H9 (cell line): ENCODE measurements around the gene TPD52L2. TPM values are rescaled to one million over a fixed set of nuclear protein-coding genes. Genes with fewer than 3 reads are reported as not detected.

Experiments
- DNase-seq: peaks from one replicate; pipeline ENCODE4 v3.0.0-alpha.2; 2017
- H2AFZ ChIP-seq: one replicate; pipeline ENCODE4 v1.6.1; 2013; ENCODE audit warnings: mild to moderate bottlenecking, low read length, control low read depth, moderate library complexity
- H2AK5ac ChIP-seq: 2 replicates; pipeline ENCODE4 v1.6.1; 2013; ENCODE audit warnings: low read length, control low read depth, mixed read lengths; ENCODE audit not compliant: insufficient read length
- H2BK120ac ChIP-seq: one replicate; pipeline ENCODE4 v1.6.1; 2013; ENCODE audit warnings: low read depth, mild to moderate bottlenecking, low read length, control low read depth, inconsistent platforms; ENCODE audit not compliant: poor library complexity, severe bottlenecking
- H2BK12ac ChIP-seq: 2 replicates; pipeline ENCODE4 v1.6.1; 2013; ENCODE audit warnings: low read length, control low read depth, mixed read lengths, low read depth; ENCODE audit not compliant: insufficient read length
- H2BK15ac ChIP-seq: 2 replicates; pipeline ENCODE4 v1.6.1; 2013; ENCODE audit warnings: low read depth, low read length, control low read depth
- H2BK20ac ChIP-seq: one replicate; pipeline ENCODE4 v1.6.1; 2013; ENCODE audit warnings: low read depth, mild to moderate bottlenecking, low read length, control low read depth, inconsistent platforms; ENCODE audit not compliant: poor library complexity, severe bottlenecking
- H2BK5ac ChIP-seq: 2 replicates; pipeline ENCODE4 v1.6.1; 2013; ENCODE audit warnings: low read length, control low read depth, mixed read lengths; ENCODE audit not compliant: insufficient read length
- H3K14ac ChIP-seq: 2 replicates; pipeline ENCODE4 v1.6.1; 2013; ENCODE audit warnings: low read length, control low read depth; ENCODE audit not compliant: insufficient read depth
- H3K18ac ChIP-seq: 2 replicates; pipeline ENCODE4 v1.6.1; 2013; ENCODE audit warnings: low read depth, mild to moderate bottlenecking, mixed read lengths, low read length, control low read depth; ENCODE audit not compliant: insufficient read length
- H3K23ac ChIP-seq: 2 replicates; pipeline ENCODE4 v1.6.1; 2013; ENCODE audit warnings: low read length, control low read depth, mixed read lengths, low read depth; ENCODE audit not compliant: insufficient read length
- H3K23me2 ChIP-seq: 2 replicates; pipeline ENCODE4 v1.6.1; 2013; ENCODE audit warnings: low read depth, mild to moderate bottlenecking, mixed read lengths, low read length, control low read depth; ENCODE audit not compliant: insufficient read length, poor library complexity, severe bottlenecking
- H3K27ac ChIP-seq: 2 replicates; pipeline ENCODE4 v1.5.1; 2013; ENCODE audit warnings: low read length, control low read depth, mixed read lengths, low read depth; ENCODE audit not compliant: insufficient read length
- H3K27me3 ChIP-seq: 2 replicates; pipeline ENCODE4 v1.6.1; 2013; ENCODE audit warnings: low read length, control low read depth, inconsistent platforms; ENCODE audit not compliant: insufficient read depth
- H3K4ac ChIP-seq: 2 replicates; pipeline ENCODE4 v1.6.1; 2013; ENCODE audit warnings: low read depth, mild to moderate bottlenecking, control low read depth, inconsistent platforms, low read length, moderate library complexity
- H3K4me1 ChIP-seq: 2 replicates; pipeline ENCODE4 v1.6.1; 2013; ENCODE audit warnings: low read length, control low read depth, inconsistent platforms; ENCODE audit not compliant: insufficient read depth
- H3K4me2 ChIP-seq: 2 replicates; pipeline ENCODE4 v1.6.1; 2013; ENCODE audit warnings: low read length, control low read depth, mixed read lengths; ENCODE audit not compliant: insufficient read length, insufficient read depth
- H3K56ac ChIP-seq: 2 replicates; pipeline ENCODE4 v1.6.1; 2013; ENCODE audit warnings: low read depth, mild to moderate bottlenecking, mixed read lengths, low read length, control low read depth; ENCODE audit not compliant: insufficient read length
- H3K79me1 ChIP-seq: 2 replicates; pipeline ENCODE4 v1.6.1; 2013; ENCODE audit warnings: low read depth, mild to moderate bottlenecking, moderate library complexity, low read length, control low read depth, inconsistent platforms; ENCODE audit not compliant: insufficient read depth, poor library complexity, severe bottlenecking
- H3K79me2 ChIP-seq: 2 replicates; pipeline ENCODE4 v1.6.1; 2013; ENCODE audit warnings: low read length, control low read depth, inconsistent platforms; ENCODE audit not compliant: insufficient read depth
- H3K9ac ChIP-seq: 2 replicates; pipeline ENCODE4 v1.6.1; 2013; ENCODE audit warnings: low read length, control low read depth, mixed read lengths; ENCODE audit not compliant: insufficient read length; ENCODE audit errors: extremely low read depth
- H3K9me3 ChIP-seq: one replicate; pipeline ENCODE4 v1.6.1; 2013; ENCODE audit warnings: low read depth, low read length, inconsistent platforms; ENCODE audit not compliant: control insufficient read depth
- H3T11ph ChIP-seq: one replicate; pipeline ENCODE4 v1.6.1; 2013; ENCODE audit warnings: mild to moderate bottlenecking, low read length, control low read depth, inconsistent platforms
- H4K20me1 ChIP-seq: one replicate; pipeline ENCODE4 v1.6.1; 2013; ENCODE audit not compliant: control insufficient read depth, insufficient read length, insufficient read depth
- H4K5ac ChIP-seq: 2 replicates; pipeline ENCODE4 v1.6.1; 2013; ENCODE audit warnings: low read depth, mild to moderate bottlenecking, mixed read lengths, low read length, control low read depth; ENCODE audit not compliant: insufficient read length
- H4K8ac ChIP-seq: replicated peaks from 2 replicates; pipeline ENCODE4 v1.6.1; 2013; ENCODE audit warnings: low read length, control low read depth, mixed read lengths, low read depth; ENCODE audit not compliant: insufficient read length
- H4K91ac ChIP-seq: 2 replicates; pipeline ENCODE4 v1.6.1; 2013; ENCODE audit warnings: low read depth, mild to moderate bottlenecking, moderate library complexity, mixed read lengths, low read length, control low read depth; ENCODE audit not compliant: insufficient read length
- H3K27ac Mint-ChIP-seq, 3 experiments: 2 replicates in 2 of 3; 3 replicates in 1 of 3; pipeline ENCODE4 v1.8.0; 2020 to 2021; ENCODE audit warnings: mixed read lengths in 3 of 3, mild to moderate bottlenecking in 1 of 3, moderate library complexity in 1 of 3
- H3K27me3 Mint-ChIP-seq: 2 replicates; pipeline ENCODE4 v1.8.0; 2021; ENCODE audit warnings: low read depth, mild to moderate bottlenecking, moderate library complexity, mixed read lengths
- H3K36me3 Mint-ChIP-seq, 3 experiments: 2 replicates in 2 of 3; 3 replicates in 1 of 3; pipeline ENCODE4 v1.8.0; 2020 to 2021; ENCODE audit warnings: low read depth in 3 of 3, mixed read lengths in 3 of 3; ENCODE audit not compliant: insufficient read depth in 1 of 3
- H3K4me1 Mint-ChIP-seq, 2 experiments: 2 replicates each; pipeline ENCODE4 v1.8.0; 2020; ENCODE audit warnings: mixed read lengths in 2 of 2
- H3K4me3 Mint-ChIP-seq, 2 experiments: 2 replicates in 1 of 2; 3 replicates in 1 of 2; pipeline ENCODE4 v1.8.0; 2020 to 2021; ENCODE audit warnings: mild to moderate bottlenecking in 2 of 2, mixed read lengths in 2 of 2, moderate library complexity in 1 of 2
- H3K9me3 Mint-ChIP-seq, 2 experiments: 2 replicates in 1 of 2; 3 replicates in 1 of 2; pipeline ENCODE4 v1.8.0; 2020; ENCODE audit warnings: mild to moderate bottlenecking in 2 of 2, mixed read lengths in 2 of 2, moderate library complexity in 1 of 2
- CTCF ChIP-seq: fragments of 200-600 bp; sonication (generic); conservative IDR thresholded peaks from 3 replicates; pipeline ENCODE4 v1.8.0; 2021; ENCODE audit warnings: antibody characterized with exemption, mild to moderate bottlenecking
- WGBS: extraction: QIAGEN DNeasy Blood & Tissue Kit; methylation state at CpG from one replicate; pipeline ENCODE4 v1.1.7; 2013; ENCODE audit warnings: missing lambda C conversion rate, low lambda C conversion rate, mixed read lengths; ENCODE audit not compliant: insufficient read length; ENCODE audit errors: extremely low coverage; 5-methylcytosine and 5-hydroxymethylcytosine counted together
- total RNA-seq: library from RNA; stranded (reverse); gene quantifications from 2 replicates; pipeline ENCODE4 v1.2.1, GENCODE V29; 2021

Gene TPD52L2
- total RNA-seq, 1 experiment from 2014 or later, result 94.1 TPM

- Histone ChIP-seq H2AFZ (no peak overlapping the region), H2BK20ac (no peak overlapping the region), H3K4me2 (no peak overlapping the region), H3K79me2 (peaks cover 5% of the 10 kb centered on the region; the same call in 1 of the 2 replicates), H3K23me2 (peaks cover 3% of the 10 kb centered on the region), H3T11ph (no peak overlapping the region), H3K4me1 (no peaks in the 10 kb centered on the region), H3K27me3 (no peaks in the 10 kb centered on the region), H3K4ac (no peak overlapping the region), H3K23ac (no peak overlapping the region), H2AK5ac (no peak overlapping the region), H3K27ac (no peak overlapping the region), H2BK5ac (no peak overlapping the region), H4K91ac (no peak overlapping the region), H3K14ac (no peak overlapping the region), H4K20me1 (no peaks in the 10 kb centered on the region), H4K5ac (no peak overlapping the region), H4K8ac (no peak overlapping the region), H2BK120ac (no peak overlapping the region), H3K9me3 (no peaks in the 10 kb centered on the region), H3K79me1 (peaks cover 5% of the 10 kb centered on the region), H3K18ac (no peak overlapping the region), H2BK15ac (no peak overlapping the region), H2BK12ac (no peak overlapping the region), H3K9ac (no peak overlapping the region), H3K56ac (no peak overlapping the region)
- Mint-ChIP-seq H3K9me3 (0 out of 5 replicates have a peak, but pooled peaks cover 0 to 2% of the 10 kb centered on the region in 2 experiments), H3K27ac (peak overlapping the region in 1 of 3 experiments; percentile 64; a peak in 1 of 7 replicates), H3K36me3 (peaks cover 18 to 50% (median 49%) of the 10 kb centered on the region in 3 experiments), H3K27me3 (no peaks in the 10 kb centered on the region), H3K4me3 (peak overlapping the region in 1 of 2 experiments; percentile 47; a peak in 1 of 5 replicates), H3K4me1 (peaks cover 12 to 15% of the 10 kb centered on the region in 2 experiments)
- no peak for TF ChIP-seq CTCF
- DNase-seq, result no peak
- WGBS, result no CpG with 5 or more reads among the region's 5 CpGs
Observed at GRCh38 chr20:63868264-63868663, 3.2 kb downstream of the TPD52L2 start.
